Natural killer cell (primary cell): ENCODE data around the gene IAH1. TPM values are rescaled to one million over a fixed set of nuclear protein-coding genes. Genes with fewer than 3 reads are reported as not detected.

ENCODE experiments used
- ATAC-seq, 3 donors: fragments of 150-1000 bp in 2 of 3; fragments of 200-7000 bp in 1 of 3; cut with Tn5 transposase; 1 replicate in 1 of 3; 2 replicates in 2 of 3; pipeline ENCODE4 v1.10.0; 2021; ENCODE audit warnings: mild to moderate bottlenecking in 2 of 3, moderate library complexity in 2 of 3
- DNase-seq, 2 donors: peaks; one replicate each; pipeline versions ENCODE4 v3.0.0 to v3.0.0-alpha.2; 2013 to 2021; ENCODE audit warnings: mixed read lengths in 1 of 2
- H3K27ac ChIP-seq: one replicate; pipeline ENCODE4 v1.5.1; 2013; ENCODE audit warnings: mild to moderate bottlenecking, low read length
- H3K27me3 ChIP-seq: one replicate; pipeline ENCODE4 v1.6.1; 2013; ENCODE audit warnings: low read length; ENCODE audit not compliant: control insufficient read depth, insufficient read depth
- H3K36me3 ChIP-seq: one replicate; pipeline ENCODE4 v1.6.1; 2013; ENCODE audit warnings: low read length; ENCODE audit not compliant: control insufficient read depth, insufficient read depth
- H3K4me1 ChIP-seq: one replicate; pipeline ENCODE4 v1.6.1; 2013; ENCODE audit warnings: low read length; ENCODE audit not compliant: control insufficient read depth, insufficient read depth
- H3K4me3 ChIP-seq: one replicate; pipeline ENCODE4 v1.5.1; 2013; ENCODE audit warnings: low read length
- H3K9me3 ChIP-seq: one replicate; pipeline ENCODE4 v1.6.1; 2013; ENCODE audit warnings: low read length; ENCODE audit not compliant: control insufficient read depth, insufficient read depth
- H3K27ac Mint-ChIP-seq, 2 donors: one replicate each; pipeline ENCODE4 v1.8.0; 2022; ENCODE audit warnings: mild to moderate bottlenecking in 2 of 2, mixed read lengths in 2 of 2, moderate library complexity in 1 of 2
- H3K27me3 Mint-ChIP-seq, 2 donors: one replicate each; pipeline ENCODE4 v1.8.0; 2022; ENCODE audit warnings: low read depth in 2 of 2, mixed read lengths in 2 of 2
- H3K36me3 Mint-ChIP-seq: one replicate; pipeline ENCODE4 v1.8.0; 2022; ENCODE audit warnings: mixed read lengths
- H3K4me1 Mint-ChIP-seq, 2 donors: one replicate each; pipeline ENCODE4 v1.8.0; 2022; ENCODE audit warnings: mixed read lengths in 2 of 2
- H3K4me3 Mint-ChIP-seq: one replicate; pipeline ENCODE4 v1.8.0; 2022; ENCODE audit warnings: mild to moderate bottlenecking, moderate library complexity, mixed read lengths
- H3K9me3 Mint-ChIP-seq, 2 donors: one replicate each; pipeline ENCODE4 v1.8.0; 2022; ENCODE audit warnings: mixed read lengths in 2 of 2
- CTCF ChIP-seq: fragments of 200-600 bp; IDR thresholded peaks from one replicate; pipeline ENCODE4 v1.8.0; 2022; ENCODE audit warnings: antibody characterized with exemption
- WGBS: methylation state at CpG from one replicate; pipeline ENCODE4 v1.1.7; 2013; ENCODE audit warnings: missing lambda C conversion rate; ENCODE audit not compliant: insufficient coverage; 5-methylcytosine and 5-hydroxymethylcytosine counted together
- intact Hi-C: fragments of 100-400 bp; cut with micrococcal nuclease; formaldehyde crosslinking; loops from one replicate; pipeline ENCODE4 v1.14.2; 2022
- total RNA-seq, 4 donors: library from RNA; stranded (reverse); fragments of 120-200 nt in 1 of 4; gene quantifications; one replicate each; pipeline versions ENCODE4 v1.2.3 to v1.2.4, GENCODE V29; 2013 to 2022

IAH1 gene
- total RNA-seq, 3 donors from 2014 or later (not counting 1 experiment from before 2014, with no cell fraction given), result 41.4 to 51.4 (median 45.4) TPM

- intact Hi-C loops, result no loop called here
These were observed 10.2 kb downstream of the IAH1 start for GRCh38 chr2:9484533-9484932.

GRCh38 chr2:9488583-9489547, 14.5 kb downstream of the IAH1 start:
- no peak overlapping the region for H3K4me3 ChIP-seq
- no peak for DNase-seq
- peaks cover 91% of the 10 kb centered on the region for H3K36me3 ChIP-seq
- no peaks in the 10 kb centered on the region for H3K27me3 ChIP-seq
- H3K4me1 Mint-ChIP-seq, result peaks cover 0 to 7% of the 10 kb centered on the region in 2 donors
- H3K36me3 Mint-ChIP-seq, result peaks cover 9% of the 10 kb centered on the region
- no peaks in the 10 kb centered on the region for H3K4me1 ChIP-seq
- WGBS, result 100% methylated on average over 1 of the region's 1 CpG
- H3K4me3 Mint-ChIP-seq, result no peak overlapping the region
- no peak for ATAC-seq
- H3K27ac ChIP-seq, result no peak overlapping the region
- H3K27me3 Mint-ChIP-seq, result no peaks in the 10 kb centered on the region
- H3K27ac Mint-ChIP-seq, result peak overlapping the region in 1 of 2 donors; percentile 45
- no peaks in the 10 kb centered on the region for H3K9me3 ChIP-seq
- H3K9me3 Mint-ChIP-seq, result no peaks in the 10 kb centered on the region
- intact Hi-C loops, result no loop called here
- TF ChIP-seq CTCF, result no peak

More at GRCh38 chr2:9484533-9484932, 10.2 kb downstream of the IAH1 start:
- no peak for TF ChIP-seq CTCF
- no peaks in the 10 kb centered on the region for H3K9me3 ChIP-seq
- Mint-ChIP-seq H3K36me3 (no peaks in the 10 kb centered on the region), H3K27ac (peak overlapping the region in 1 of 2 donors; percentile 31), H3K4me1 (no peaks in the 10 kb centered on the region), H3K27me3 (no peaks in the 10 kb centered on the region), H3K4me3 (no peak overlapping the region), H3K9me3 (no peaks in the 10 kb centered on the region)
- ATAC-seq, result no peak
- H3K4me1 ChIP-seq, result no peaks in the 10 kb centered on the region
- no peak overlapping the region for H3K27ac ChIP-seq
- WGBS, result over 99% methylated on average over 5 of the region's 5 CpGs
- peaks cover 87% of the 10 kb centered on the region for H3K36me3 ChIP-seq
- H3K27me3 ChIP-seq, result no peaks in the 10 kb centered on the region
- H3K4me3 ChIP-seq, result no peak overlapping the region
- no peak for DNase-seq

GRCh38 chr2:9490789-9491188, 16.4 kb downstream of the IAH1 start:
- Histone ChIP-seq H3K27me3 (no peaks in the 10 kb centered on the region), H3K9me3 (no peaks in the 10 kb centered on the region), H3K36me3 (peaks cover 90% of the 10 kb centered on the region), H3K4me3 (no peak overlapping the region), H3K27ac (no peak overlapping the region), H3K4me1 (no peaks in the 10 kb centered on the region)
- Mint-ChIP-seq H3K4me1 (peaks cover 0 to 7% of the 10 kb centered on the region in 2 donors), H3K36me3 (peaks cover 9% of the 10 kb centered on the region), H3K4me3 (no peak overlapping the region), H3K27me3 (no peaks in the 10 kb centered on the region), H3K27ac (peak overlapping the region; percentile 45 to 58), H3K9me3 (no peaks in the 10 kb centered on the region)
- 96% methylated on average over 2 of the region's 2 CpGs for WGBS
- ATAC-seq, result no peak
- no peak for DNase-seq
- no peak for TF ChIP-seq CTCF
- intact Hi-C loops, result no loop called here
